NCI-H2029 (cell line): ENCODE data around the gene DDRGK1.
"Not testable (repeated sequence)": the region's sequence is repeated elsewhere in the genome, so short reads cannot be mapped to it uniquely, and the experiment has no call there.

Source experiments
- DNase-seq: peaks from one replicate; lab custom pipeline; 2025; lab: John Stamatoyannopoulos, UW

Gene DDRGK1

GRCh38 chr20:3183896-3184612, 20.4 kb downstream of the DDRGK1 start:
- no peak for DNase-seq

GRCh38 chr20:3182429-3182828, 22.1 kb downstream of the DDRGK1 start:
- not testable (repeated sequence) for DNase-seq

- DNase-seq = peak; percentile 43
These were observed 23.2 kb downstream of the DDRGK1 start for GRCh38 chr20:3181270-3181669.

- no peak for DNase-seq
These were observed 24.2 kb downstream of the DDRGK1 start for GRCh38 chr20:3180319-3180718.

- DNase-seq = no peak
These were observed 26.6 kb downstream of the DDRGK1 start for GRCh38 chr20:3177746-3178485.

- no peak for DNase-seq
These were observed 29.2 kb downstream of the DDRGK1 start for GRCh38 chr20:3175270-3175669.

- DNase-seq = no peak
These were observed 29.8 kb downstream of the DDRGK1 start for GRCh38 chr20:3174442-3175261.

- DNase-seq = no peak
These were observed 30.7 kb downstream of the DDRGK1 start for GRCh38 chr20:3173610-3174441.

GRCh38 chr20:3172933-3173609, 31.4 kb downstream of the DDRGK1 start, which contains the start of gene LZTS3:
Gene LZTS3, minus strand, starts transcription at chr20:3173549. Its CDS starts 6,386 bp downstream, at chr20:3167163.
- DNase-seq = peak; percentile 77

GRCh38 chr20:3172126-3172932, 32.2 kb downstream of the DDRGK1 start:
- no peak for DNase-seq

- DNase-seq = no peak
These were observed 32.9 kb downstream of the DDRGK1 start for GRCh38 chr20:3171391-3172125.

GRCh38 chr20:3168829-3169590, 35.5 kb downstream of the DDRGK1 start:
- no peak for DNase-seq

- DNase-seq = peak; percentile 91
These were observed 36.2 kb downstream of the DDRGK1 start for GRCh38 chr20:3168079-3168828.

- no peak for DNase-seq
These were observed 36.8 kb downstream of the DDRGK1 start for GRCh38 chr20:3167738-3168078.

GRCh38 chr20:3166913-3167342, 37.6 kb downstream of the DDRGK1 start:
- no peak for DNase-seq

GRCh38 chr20:3166338-3166912, 38.1 kb downstream of the DDRGK1 start:
- no peak for DNase-seq

GRCh38 chr20:3165473-3166337, 38.8 kb downstream of the DDRGK1 start:
- peak; percentile 92 for DNase-seq
